NCI-H446 treated with DMSO at 0.1 percent for 48 hours (cell line): Measurements from ENCODE around the gene SMTNL1.
"Not testable (repeated sequence)": the region's sequence is repeated elsewhere in the genome, so short reads cannot be mapped to it uniquely, and the experiment has no call there.

Source experiments
- DNase-seq: peaks from one replicate; lab custom pipeline; 2025; lab: John Stamatoyannopoulos, UW

SMTNL1 gene

DNA sequence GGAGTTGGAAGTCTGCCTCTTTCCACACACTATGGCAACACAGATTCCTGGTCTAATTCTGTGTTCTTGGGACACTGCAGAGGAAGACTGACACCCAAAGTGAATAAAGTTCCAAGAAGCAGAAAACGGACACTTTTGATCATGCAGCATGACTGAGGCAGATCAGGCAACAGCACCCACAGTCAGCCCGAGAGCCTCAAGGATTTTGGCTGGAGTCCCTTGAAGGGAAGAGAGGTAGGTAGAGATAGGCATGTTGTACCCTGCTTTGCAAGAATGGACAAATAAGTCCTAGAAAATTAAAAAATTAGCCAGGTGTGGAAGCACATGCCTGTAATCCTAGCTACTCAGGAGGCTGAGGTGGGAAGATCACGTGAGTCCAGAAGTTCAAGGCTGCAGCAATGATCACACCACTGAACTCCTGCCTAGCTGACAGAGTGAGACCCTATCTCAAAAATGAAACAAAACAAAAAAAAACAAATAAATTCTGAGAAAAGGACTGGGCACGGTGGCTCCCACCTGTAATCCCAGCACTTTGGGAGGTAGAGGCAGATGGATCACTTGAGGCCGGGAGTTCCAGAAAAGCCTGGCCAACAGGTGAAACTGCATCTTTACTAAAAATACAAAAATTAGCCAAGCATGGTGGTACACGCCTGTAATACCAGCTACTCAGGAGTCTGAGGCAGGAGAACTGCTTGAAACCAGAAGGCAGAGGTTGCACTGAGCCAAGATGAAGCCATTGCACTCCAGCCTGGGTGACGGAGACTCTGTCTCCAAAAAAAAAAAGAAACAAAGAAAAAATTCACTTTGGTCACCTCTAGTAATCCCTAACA, 28.8 kb upstream of the SMTNL1 start:
- no peak for DNase-seq

DNA sequence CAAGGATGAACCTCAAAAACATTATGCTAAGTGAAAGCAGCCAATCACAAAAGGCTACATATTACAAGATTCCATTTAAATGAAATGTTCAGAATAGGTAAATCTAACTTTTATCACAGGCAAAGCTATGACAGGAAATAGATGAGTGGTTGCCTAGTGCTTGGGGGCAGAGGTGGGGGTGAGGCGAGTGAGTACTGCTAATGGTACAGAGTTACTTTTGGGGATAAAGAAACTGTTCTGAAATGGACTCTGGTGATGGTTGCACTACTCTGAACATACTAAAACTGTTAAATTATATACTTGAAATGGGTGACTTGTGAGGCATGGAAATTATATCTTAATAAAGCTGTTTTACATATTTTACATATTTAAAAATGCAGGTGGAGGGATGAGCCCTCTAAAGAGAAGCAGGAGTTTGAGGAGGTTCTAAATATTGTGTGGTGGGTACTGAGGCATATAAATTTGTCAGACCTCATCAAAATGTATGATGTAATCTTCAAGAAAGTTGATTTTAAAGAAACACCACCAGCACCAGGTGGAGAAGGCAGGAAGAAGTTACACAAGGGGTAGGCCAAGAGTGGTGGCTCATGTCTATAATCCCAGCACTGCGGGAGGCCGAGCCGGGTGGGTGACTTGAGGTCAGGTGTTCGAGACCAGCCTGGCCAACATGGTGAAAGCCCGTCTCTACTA, 25.5 kb upstream of the SMTNL1 start:
- no peak for DNase-seq

DNA sequence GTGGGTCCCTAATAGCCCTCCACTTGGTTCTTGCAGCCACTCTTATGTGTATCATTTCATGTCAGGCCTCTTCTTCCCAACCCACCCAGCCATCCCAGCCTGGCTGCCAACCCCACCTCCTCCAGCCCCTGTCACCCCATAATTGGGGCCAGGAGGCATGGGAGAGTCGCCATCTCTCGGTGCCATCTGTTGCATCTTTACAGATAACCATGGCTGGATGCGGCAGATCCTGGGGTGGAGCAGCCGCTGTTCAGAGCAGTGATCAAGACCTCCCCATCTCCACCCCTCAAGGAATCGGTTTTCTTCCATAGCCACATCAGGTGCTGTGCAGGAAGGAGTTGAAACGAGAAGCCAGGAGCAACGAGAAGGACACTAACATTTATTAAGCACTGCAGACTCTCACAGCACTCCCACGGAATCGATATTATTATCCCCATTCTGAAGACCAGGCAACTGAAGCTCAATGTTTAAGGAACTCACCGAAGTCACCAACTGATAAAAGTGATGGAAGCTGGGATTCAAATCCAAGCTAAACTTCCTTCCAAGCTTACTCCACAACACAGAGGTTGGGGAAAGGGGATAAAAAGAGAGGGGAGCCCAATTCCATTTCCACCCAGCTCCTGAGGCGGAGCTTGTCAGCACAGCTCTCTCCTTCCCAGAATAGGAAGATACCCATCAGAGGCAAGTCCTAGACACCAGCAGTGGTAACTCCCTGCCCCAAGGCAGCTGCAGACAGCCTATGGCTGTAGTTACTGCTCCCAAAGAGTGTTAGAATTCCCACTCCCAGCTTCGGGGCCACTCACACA, 24.5 kb upstream of the SMTNL1 start:
- DNase-seq, result no peak

DNA sequence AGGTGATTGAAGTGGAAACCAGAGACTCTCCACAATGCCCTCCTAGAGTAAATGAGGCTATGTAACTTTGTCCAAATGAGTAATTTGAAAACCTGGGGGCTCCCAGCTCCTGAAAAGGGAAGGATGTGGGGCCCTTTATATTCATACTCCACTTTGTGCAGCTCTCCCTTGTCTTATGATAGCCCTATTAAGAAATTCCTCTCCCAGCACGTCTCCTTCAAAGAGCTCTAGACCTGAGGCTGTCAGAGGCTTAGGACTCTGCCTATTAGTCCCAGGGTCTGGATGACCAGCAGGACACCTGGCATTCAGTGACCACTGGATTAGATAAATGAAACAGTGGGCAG, 24.0 kb upstream of the SMTNL1 start:
- DNase-seq, result no peak

DNA sequence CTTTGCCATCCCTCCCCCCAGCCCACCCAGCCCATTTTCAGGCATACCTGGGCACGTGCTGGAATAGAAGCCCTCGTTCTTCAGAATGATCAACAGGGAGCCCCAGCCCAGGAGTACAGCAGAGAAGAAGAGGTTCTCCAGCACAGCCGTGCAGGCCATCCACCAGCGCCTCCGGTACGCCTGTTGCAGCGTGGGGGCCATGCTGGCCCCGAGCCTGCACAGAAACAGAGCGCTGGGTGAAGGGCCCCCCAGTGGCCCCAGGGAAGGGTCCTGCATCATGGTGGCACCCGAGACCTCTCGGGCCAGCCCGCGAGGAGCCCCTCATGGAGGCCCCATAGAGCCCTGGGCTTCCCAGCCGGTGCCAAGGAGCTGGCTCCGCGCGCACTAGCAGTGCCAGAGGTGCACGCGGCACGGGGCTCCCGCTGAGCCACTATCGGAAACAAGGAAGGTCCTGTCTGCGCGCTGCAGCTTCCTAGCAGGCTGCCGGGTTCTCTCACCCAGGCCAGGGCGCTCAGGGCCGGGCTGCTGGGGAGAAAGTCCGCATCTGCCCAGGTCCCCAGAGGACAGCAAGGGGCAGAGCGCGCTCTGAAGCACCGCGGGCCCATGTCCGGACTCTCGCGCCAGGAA, 23.4 kb upstream of the SMTNL1 start:
- no peak for DNase-seq

DNA sequence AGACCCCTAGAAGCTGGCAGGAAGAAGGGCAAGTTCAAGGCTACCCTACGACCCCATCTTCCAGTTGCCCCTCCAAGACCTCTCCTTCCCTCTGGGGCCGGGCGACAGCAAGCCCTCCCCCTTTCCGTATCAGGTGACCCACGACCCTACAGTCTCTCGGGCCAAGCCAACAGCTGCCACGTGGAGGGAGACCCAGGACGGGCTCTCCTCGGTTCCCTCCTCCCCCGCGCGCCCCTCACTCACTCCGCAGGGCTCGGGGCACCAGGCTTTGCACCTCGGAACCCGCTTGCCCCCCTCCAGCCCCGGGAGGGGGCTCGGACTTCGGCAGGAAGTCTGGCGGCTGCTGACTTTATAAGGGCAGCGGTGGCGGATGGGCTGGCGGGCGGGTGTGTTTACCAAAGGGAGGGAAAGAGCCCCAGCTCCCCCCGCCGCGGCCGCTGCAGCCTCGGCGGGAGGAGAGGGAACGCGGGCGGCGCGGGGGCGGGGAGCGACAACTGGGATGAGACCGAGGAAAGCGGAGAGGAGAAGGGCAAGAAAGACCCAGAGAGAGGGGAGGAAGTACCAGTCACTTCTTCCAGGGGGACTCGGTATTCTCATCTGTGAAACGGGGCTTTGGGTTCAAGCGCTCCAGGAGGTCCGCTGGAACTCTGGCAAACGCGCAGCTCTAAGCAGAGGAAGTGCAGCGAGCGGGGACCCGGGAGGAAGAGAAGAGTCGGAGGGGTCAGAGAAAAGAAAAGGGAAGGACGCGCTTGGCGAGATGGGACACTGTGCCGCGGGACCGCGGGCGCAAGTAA, 22.7 kb upstream of the SMTNL1 start:
- DNase-seq, result no peak

DNA sequence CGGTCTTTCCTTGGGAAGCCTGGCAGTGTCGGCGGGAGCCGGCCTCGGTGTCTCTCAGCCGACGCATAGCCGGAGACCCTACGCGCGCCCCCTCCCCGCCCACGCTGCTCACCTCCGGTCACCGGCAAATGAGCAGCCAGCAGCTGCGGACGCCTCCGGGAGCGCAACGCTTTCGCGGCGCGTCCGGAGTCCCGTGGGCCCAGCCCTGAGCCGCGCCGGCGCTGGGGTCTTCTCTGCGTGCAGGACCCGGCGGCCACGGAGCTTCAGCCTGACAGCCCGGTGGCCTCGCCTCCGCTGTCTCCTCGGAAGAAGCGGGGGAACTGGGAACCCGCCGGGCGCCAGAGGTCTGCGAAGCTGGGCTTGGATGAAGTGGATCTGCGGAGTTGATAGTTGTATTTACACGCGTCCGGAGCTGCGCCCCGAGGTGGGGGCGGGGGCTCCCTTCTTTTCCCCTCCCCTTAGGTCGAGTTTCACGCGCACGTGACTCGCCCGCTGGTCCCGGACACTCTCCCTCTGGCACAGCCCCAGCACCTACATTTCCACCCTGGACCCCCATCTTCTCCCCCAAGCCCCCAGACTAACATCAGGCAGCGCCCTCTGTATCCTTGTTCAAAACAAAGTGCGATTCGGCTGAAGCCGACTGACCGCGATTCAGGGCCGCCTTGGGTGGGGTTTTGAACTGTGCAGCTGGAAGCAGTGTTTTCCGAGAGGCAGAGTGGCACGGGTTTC, 21.9 kb upstream of the SMTNL1 start, which contains the start of gene SLC43A1:
Gene SLC43A1, minus strand, starts transcription at position 371 of the 729 bp plus-strand sequence. CDS start 1,591 bp downstream, outside the sequence.
- DNase-seq, result no peak

DNA sequence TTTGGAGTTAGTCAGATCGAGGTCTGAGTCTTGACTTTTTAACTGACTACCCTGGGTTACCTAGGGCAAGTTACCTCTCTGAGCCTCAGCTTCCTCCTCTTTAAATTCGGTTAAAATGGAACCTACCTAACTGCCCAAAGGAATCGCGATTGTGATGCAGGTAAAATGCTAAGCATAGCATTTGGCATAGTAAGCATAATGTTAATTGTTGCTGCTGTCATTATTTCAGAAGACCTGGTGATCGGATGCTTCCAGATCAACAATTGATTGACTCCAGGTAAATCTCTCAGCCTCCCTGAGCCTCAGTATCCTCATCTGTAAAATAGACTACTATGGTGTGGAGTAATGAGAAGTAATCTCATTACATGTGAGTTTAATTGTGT, 21.3 kb upstream of the SMTNL1 start:
- DNase-seq, result no peak

DNA sequence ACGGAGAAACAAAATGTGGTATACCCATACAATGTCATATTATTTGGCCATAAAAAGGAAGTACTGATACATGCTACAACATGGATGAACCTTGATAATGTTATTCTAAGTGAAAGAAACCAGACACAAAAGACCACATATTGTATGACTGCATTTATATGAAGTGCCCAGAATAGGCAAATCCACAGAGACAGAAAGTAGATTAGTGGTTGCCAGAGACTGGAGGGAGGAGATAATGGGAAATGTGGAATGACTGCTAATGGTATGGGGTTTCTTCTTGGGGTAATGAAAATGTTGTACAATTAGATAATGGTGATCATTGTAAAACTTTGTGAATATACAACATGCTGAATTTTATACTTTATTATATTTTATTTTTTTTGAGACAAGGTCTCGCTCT, 16.3 kb upstream of the SMTNL1 start:
- DNase-seq, result no peak

DNA sequence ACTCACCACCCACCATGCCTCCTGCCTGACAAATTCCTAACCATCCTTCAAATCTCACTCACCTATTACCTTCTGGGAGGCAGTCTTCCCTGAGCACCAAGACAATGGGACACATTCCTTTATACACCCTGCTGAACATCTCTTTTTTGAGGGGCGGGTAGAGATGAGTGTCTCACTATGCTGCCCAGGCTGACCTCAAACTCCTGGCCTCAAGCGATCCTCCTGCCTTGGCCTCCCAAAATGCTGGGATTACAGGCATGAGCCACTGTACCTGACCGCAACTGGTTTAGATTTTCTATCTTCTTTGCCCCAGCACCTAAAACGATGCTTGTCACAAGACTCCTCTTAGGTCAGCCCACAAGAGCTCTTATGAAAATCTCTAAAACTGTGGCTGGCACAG, 14.0 kb upstream of the SMTNL1 start:
- DNase-seq, result no peak

DNA sequence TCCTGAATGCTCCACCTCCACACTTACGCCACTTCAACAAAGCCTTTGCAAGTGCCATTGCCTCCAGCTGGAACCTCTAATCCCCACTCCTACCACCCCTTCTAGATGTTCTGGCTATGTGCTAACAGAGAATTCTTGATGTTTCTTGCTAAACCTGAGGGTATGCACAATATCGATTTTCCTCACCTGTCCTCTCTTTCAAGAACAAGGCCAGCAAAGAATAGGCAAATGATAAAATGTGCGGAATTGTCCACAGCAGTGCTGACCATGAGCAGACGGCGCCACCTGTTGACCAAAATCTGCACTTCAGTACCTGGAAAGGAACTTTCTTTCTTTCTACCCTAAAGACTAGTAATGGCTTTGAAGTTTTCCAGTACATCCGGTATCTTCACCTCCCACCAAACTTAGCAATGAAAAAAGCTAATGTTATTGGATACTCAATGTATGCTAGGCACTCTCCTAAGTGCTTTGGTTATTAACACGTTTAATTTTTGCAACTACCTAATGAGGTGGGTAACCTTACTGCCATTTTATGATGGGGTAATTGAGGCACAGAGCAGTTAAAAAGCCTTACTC, 10.3 kb upstream of the SMTNL1 start:
- peak; percentile 10 for DNase-seq

DNA sequence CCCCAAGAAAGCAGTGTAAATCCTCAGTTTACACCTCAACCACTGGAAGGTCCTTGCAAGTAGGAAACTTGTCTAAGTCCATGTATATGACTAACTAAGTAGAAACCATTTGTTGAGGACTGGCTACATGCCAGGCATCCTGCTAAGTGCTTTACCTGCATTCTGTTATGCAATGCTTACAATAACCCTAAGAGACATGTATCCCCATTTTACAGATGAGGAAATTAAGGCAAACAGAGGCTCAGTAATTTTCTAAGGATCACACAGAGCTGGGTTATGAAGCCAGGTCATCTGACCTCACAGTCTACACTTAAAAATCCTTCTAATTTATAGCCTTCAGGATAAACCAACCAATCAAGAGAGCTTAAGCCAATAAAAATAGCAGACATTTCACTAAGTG, 8.4 kb upstream of the SMTNL1 start:
- DNase-seq, result no peak

DNA sequence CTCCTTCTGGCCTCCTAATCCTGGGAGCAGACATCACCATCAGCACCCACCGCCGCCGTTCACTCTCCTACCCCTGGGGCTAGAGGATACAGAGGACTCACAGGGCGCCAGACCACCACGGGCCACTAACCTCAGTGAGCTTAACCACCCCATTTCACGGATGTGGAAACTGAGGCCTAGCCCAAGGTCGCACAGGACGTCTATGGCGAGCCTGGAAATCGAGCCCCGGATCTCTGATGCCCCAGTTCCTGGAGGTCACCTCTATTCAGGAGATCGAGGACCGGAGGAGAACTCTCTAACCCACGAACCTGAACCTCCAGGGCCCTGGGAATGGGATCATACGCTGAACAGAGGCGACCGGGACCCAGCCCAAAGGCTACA, 7.2 kb upstream of the SMTNL1 start:
- no peak for DNase-seq

DNA sequence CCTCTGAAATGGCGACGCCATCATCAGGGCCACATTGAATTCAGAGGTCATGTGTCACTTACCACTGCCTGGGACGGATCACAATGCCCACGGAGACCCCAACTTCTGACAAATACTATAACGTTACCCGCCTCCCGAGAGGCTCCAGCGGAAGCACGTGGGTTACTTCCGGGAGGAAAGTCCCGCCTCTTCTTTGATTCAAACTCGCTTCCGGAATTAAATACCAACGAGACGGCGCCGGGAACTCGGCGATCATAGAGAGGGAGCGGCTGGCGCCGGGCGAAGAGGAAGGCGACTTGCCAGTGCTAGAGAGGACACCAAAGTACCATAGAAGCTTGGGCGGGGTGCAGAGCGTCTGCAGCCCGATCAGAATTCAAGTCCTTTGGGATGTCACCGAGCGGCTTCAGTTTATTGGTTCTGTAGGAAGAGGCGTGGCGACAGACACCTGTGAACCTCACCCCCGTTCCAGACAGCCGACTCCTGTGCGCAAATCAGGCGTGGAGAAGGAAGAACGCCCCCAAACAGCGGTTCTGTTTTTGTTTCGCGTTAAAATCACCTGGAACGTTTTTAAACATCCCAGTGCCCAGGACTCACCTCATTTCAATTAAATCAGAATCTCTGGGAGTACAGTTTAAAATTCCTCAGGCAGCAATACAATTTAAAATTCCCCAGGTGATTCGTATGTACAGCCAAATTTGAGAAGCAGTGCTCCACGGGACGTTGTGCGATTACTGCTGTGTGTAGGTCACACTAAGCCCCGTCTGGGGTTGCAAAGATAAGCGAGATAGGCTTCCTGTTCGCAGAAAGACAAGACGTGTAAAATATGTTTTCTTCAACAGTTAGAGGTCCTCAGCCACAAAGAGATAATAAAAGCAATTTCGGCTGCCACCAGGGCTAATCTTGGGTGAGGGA, 6.5 kb upstream of the SMTNL1 start, which contains the start of gene TIMM10:
Gene TIMM10, minus strand, starts transcription at position 159 of the 912 bp plus-strand sequence. CDS start 565 bp downstream, outside the sequence.
- peak; percentile 99 for DNase-seq

DNA sequence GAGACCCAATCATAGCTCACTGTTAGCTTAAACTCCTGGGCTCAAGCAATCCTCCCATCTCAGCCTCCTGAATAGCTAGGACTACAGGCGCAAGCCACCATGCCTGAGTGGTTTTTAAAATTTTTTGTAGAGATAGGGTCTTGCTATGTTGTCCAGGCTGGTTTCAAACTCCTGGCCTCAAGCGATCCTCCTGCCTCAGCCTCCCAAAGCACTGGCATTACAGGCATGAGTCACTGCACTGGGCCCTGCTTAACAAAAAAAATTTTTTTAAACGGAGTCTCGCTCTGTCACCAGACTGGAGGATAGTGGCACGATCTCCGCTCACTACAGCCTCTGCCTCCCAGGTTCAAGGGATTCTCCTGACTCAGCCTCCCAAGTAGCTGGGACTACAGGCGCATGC, 2.9 kb upstream of the SMTNL1 start:
- not testable (repeated sequence) for DNase-seq

DNA sequence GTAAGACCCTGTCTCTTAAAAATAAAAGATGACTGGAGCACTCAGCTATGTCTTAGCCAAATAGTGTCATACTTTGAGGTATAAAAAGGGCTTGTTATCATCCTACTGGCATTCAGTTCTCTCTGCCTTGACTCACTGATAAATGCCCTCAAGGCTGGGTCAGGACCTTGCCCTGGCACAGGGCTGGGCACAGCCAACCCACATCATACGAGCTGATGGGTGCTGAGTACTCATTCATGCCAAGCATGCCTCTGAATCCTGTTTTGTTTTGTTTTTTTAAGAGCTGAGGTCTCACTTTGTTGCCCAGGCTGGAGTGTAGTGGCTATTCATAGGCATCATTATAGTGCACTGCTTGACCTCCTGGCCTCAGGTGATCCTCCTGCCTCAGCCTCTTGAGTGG, 1.9 kb downstream of the SMTNL1 start:
- no peak for DNase-seq

DNA sequence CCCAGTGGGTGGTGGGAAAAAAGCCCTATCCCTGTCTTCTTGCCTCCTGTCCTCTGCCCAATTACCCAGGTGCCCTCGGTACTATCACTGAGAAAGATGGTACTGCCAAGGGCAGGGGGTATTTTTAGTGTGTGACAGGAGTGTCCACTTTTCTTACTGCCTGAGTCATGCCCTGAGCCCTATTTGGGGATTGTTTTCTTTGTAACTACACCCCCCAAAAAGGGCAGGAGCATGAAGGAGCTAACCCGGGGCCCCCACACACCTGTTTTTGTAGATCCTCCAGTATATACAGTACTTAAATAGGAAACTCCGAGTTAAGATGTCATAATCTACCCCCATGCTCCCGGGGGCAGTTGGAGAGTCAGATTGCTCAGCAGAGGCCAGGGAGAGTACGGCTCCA, 3.8 kb downstream of the SMTNL1 start:
- DNase-seq, result no peak

DNA sequence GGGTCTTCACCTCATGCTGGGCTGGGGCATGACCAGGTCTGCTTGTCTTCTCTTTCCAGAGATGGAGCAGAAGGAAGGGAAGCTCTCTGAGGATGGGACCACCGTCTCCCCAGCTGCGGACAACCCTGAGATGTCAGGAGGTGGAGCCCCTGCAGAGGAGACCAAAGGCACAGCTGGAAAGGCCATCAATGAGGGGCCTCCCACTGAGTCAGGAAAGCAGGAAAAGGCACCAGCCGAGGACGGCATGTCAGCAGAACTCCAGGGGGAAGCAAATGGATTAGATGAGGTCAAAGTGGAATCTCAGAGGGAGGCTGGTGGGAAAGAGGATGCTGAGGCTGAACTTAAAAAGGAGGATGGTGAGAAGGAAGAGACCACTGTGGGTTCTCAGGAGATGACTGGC, 5.2 kb downstream of the SMTNL1 start:
- DNase-seq, result no peak

DNA sequence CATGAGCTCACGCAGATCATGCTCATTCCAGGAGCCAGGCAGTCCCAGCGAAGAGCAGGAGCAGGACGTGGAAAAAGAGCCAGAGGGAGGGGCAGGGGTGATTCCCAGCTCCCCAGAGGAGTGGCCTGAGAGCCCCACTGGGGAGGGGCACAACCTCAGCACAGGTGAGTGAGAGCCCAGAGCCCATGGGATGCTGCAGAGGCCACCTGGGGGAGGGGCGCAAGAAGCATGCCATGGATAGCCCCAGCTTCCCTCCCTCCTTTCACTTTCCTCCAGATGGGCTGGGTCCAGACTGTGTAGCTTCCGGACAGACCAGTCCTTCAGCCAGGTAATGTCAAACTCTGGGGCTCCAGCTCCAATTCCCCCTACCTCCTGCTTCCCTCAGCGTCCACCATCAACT, 6.2 kb downstream of the SMTNL1 start:
- no peak for DNase-seq
